Muscle layer of colon (tissue), 2 donors: ENCODE data around the gene CSGALNACT2.

Experiments
- H3K27ac ChIP-seq: one replicate; pipeline ENCODE4 v1.7.0; 2013; ENCODE audit warnings: low read depth, mild to moderate bottlenecking, low read length, moderate library complexity
- H3K27me3 ChIP-seq, 2 donors: one replicate each; pipeline ENCODE4 v1.7.0; 2013; ENCODE audit warnings: low read length in 2 of 2, mild to moderate bottlenecking in 2 of 2; ENCODE audit not compliant: insufficient read depth in 2 of 2, control insufficient read depth in 1 of 2
- H3K36me3 ChIP-seq: one replicate; pipeline ENCODE4 v1.7.0; 2013; ENCODE audit warnings: mild to moderate bottlenecking, low read length; ENCODE audit not compliant: insufficient read depth
- H3K4me1 ChIP-seq: one replicate; pipeline ENCODE4 v1.7.0; 2013; ENCODE audit warnings: mild to moderate bottlenecking, low read length; ENCODE audit not compliant: insufficient read depth
- H3K4me3 ChIP-seq, 2 donors: one replicate each; pipeline ENCODE4 v1.7.0; 2013; ENCODE audit warnings: low read length in 2 of 2, low read depth in 1 of 2, mild to moderate bottlenecking in 1 of 2, moderate library complexity in 1 of 2
- H3K9ac ChIP-seq: one replicate; pipeline ENCODE4 v1.7.0; 2013; ENCODE audit warnings: low read length
- H3K9me3 ChIP-seq: one replicate; pipeline ENCODE4 v1.7.0; 2013; ENCODE audit warnings: mild to moderate bottlenecking, low read length
- donor health status: abdominal sarcoma.
- donor health status: Adenocarcinoma of cecum.

CSGALNACT2 gene

GRCh38 chr10:43209651-43210141 lies 71.5 kb downstream of the CSGALNACT2 start:
- Histone ChIP-seq H3K4me3 (no peak overlapping the region), H3K9me3 (no peaks in the 10 kb centered on the region), H3K9ac (no peak overlapping the region), H3K4me1 (peaks cover 6% of the 10 kb centered on the region), H3K27ac (no peak overlapping the region), H3K36me3 (no peaks in the 10 kb centered on the region), H3K27me3 (no peaks in the 10 kb centered on the region)

GRCh38 chr10:43210556-43210955 lies 72.3 kb downstream of the CSGALNACT2 start:
- no peak overlapping the region for H3K27ac ChIP-seq
- no peak overlapping the region for H3K9ac ChIP-seq
- no peaks in the 10 kb centered on the region for H3K9me3 ChIP-seq
- no peaks in the 10 kb centered on the region for H3K27me3 ChIP-seq
- H3K4me1 ChIP-seq: peaks cover 6% of the 10 kb centered on the region
- no peak overlapping the region for H3K4me3 ChIP-seq
- H3K36me3 ChIP-seq: no peaks in the 10 kb centered on the region

- Histone ChIP-seq H3K4me1 (peaks cover 6% of the 10 kb centered on the region), H3K4me3 (no peak overlapping the region), H3K27me3 (no peaks in the 10 kb centered on the region), H3K36me3 (no peaks in the 10 kb centered on the region), H3K9me3 (no peaks in the 10 kb centered on the region), H3K9ac (no peak overlapping the region), H3K27ac (no peak overlapping the region)
Measured at GRCh38 chr10:43211030-43211429, 72.8 kb downstream of the CSGALNACT2 start.

- Histone ChIP-seq H3K9ac (no peak overlapping the region), H3K27ac (no peak overlapping the region), H3K9me3 (no peaks in the 10 kb centered on the region), H3K36me3 (no peaks in the 10 kb centered on the region), H3K27me3 (no peaks in the 10 kb centered on the region), H3K4me3 (no peak overlapping the region), H3K4me1 (peaks cover 6% of the 10 kb centered on the region)
Measured at GRCh38 chr10:43211431-43212042, 73.3 kb downstream of the CSGALNACT2 start.

GRCh38 chr10:43212043-43212721 lies 73.9 kb downstream of the CSGALNACT2 start:
- Histone ChIP-seq H3K4me1 (peaks cover 6% of the 10 kb centered on the region), H3K9ac (no peak overlapping the region), H3K27me3 (no peaks in the 10 kb centered on the region), H3K4me3 (no peak overlapping the region), H3K36me3 (no peaks in the 10 kb centered on the region), H3K9me3 (no peaks in the 10 kb centered on the region), H3K27ac (no peak overlapping the region)

GRCh38 chr10:43214071-43214955 lies 76.1 kb downstream of the CSGALNACT2 start:
- Histone ChIP-seq H3K27me3 (peaks cover 0 to 11% of the 10 kb centered on the region in 2 donors), H3K9me3 (no peaks in the 10 kb centered on the region), H3K4me3 (no peak overlapping the region), H3K27ac (no peak overlapping the region), H3K36me3 (no peaks in the 10 kb centered on the region), H3K9ac (no peak overlapping the region), H3K4me1 (peaks cover 6% of the 10 kb centered on the region)

- H3K4me1 ChIP-seq: peaks cover 6% of the 10 kb centered on the region
- peaks cover 0 to 16% of the 10 kb centered on the region in 2 donors for H3K27me3 ChIP-seq
- no peaks in the 10 kb centered on the region for H3K36me3 ChIP-seq
- H3K9ac ChIP-seq: no peak overlapping the region
- H3K27ac ChIP-seq: no peak overlapping the region
- no peaks in the 10 kb centered on the region for H3K9me3 ChIP-seq
- no peak overlapping the region for H3K4me3 ChIP-seq
Measured at GRCh38 chr10:43214956-43215561, 76.8 kb downstream of the CSGALNACT2 start.

- Histone ChIP-seq H3K9ac (no peak overlapping the region), H3K4me1 (peaks cover 6% of the 10 kb centered on the region), H3K27me3 (peaks cover 0 to 16% of the 10 kb centered on the region in 2 donors), H3K4me3 (no peak overlapping the region), H3K27ac (no peak overlapping the region), H3K36me3 (no peaks in the 10 kb centered on the region), H3K9me3 (no peaks in the 10 kb centered on the region)
Measured at GRCh38 chr10:43215758-43216455, 77.7 kb downstream of the CSGALNACT2 start.

- H3K9ac ChIP-seq: no peak overlapping the region
- no peaks in the 10 kb centered on the region for H3K36me3 ChIP-seq
- no peaks in the 10 kb centered on the region for H3K9me3 ChIP-seq
- peaks cover 3% of the 10 kb centered on the region for H3K4me1 ChIP-seq
- peaks cover 0 to 16% of the 10 kb centered on the region in 2 donors for H3K27me3 ChIP-seq
- H3K27ac ChIP-seq: no peak overlapping the region
- no peak overlapping the region for H3K4me3 ChIP-seq
Measured at GRCh38 chr10:43216931-43217562, 78.8 kb downstream of the CSGALNACT2 start.

GRCh38 chr10:43217563-43218205 lies 79.4 kb downstream of the CSGALNACT2 start:
- Histone ChIP-seq H3K9ac (no peak overlapping the region), H3K36me3 (no peaks in the 10 kb centered on the region)

More at GRCh38 chr10:43217563-43218205, 79.4 kb downstream of the CSGALNACT2 start:
- Histone ChIP-seq H3K27me3 (peaks cover 0 to 16% of the 10 kb centered on the region in 2 donors), H3K4me3 (no peak overlapping the region), H3K27ac (no peak overlapping the region), H3K4me1 (no peaks in the 10 kb centered on the region), H3K9me3 (no peaks in the 10 kb centered on the region)
